GM18858 (cell line): ENCODE data around the gene PLEKHF1.
"Not testable (repeated sequence)": the region's sequence is repeated elsewhere in the genome, so short reads cannot be mapped to it uniquely, and the experiment has no call there.

ENCODE experiments used
- ATAC-seq: cut with Tn5 transposase; IDR thresholded peaks from one replicate; pipeline ENCODE4 v1.9.1; 2021; ENCODE audit not compliant: unreplicated experiment

Gene PLEKHF1

GRCh38 chr19:29665215-29665825 is at the start of gene PLEKHF1:
PLEKHF1 (plus strand) TSS chr19:29665461; CDS start chr19:29673840, 8,379 bp downstream.
- peak; percentile 79 for ATAC-seq

- no peak for ATAC-seq
Observed at GRCh38 chr19:29615891-29616425, 49.3 kb upstream of the PLEKHF1 start.

- no peak for ATAC-seq
Observed at GRCh38 chr19:29616541-29616940, 48.7 kb upstream of the PLEKHF1 start.

- ATAC-seq, result no peak
Observed at GRCh38 chr19:29617366-29618266, 47.6 kb upstream of the PLEKHF1 start.

- ATAC-seq, result no peak
Observed at GRCh38 chr19:29618434-29618833, 46.8 kb upstream of the PLEKHF1 start.

- ATAC-seq, result no peak
Observed at GRCh38 chr19:29618871-29619270, 46.4 kb upstream of the PLEKHF1 start.

- ATAC-seq, result no peak
Observed at GRCh38 chr19:29620931-29621351, 44.3 kb upstream of the PLEKHF1 start.

GRCh38 chr19:29622166-29623070 is 42.8 kb upstream of the PLEKHF1 start:
- no peak for ATAC-seq

- no peak for ATAC-seq
Observed at GRCh38 chr19:29623726-29624488, 41.4 kb upstream of the PLEKHF1 start.

GRCh38 chr19:29624489-29625185 is 40.6 kb upstream of the PLEKHF1 start:
- ATAC-seq, result no peak

GRCh38 chr19:29625186-29625651 is 40.0 kb upstream of the PLEKHF1 start:
- ATAC-seq, result no peak

GRCh38 chr19:29626386-29626785 is 38.9 kb upstream of the PLEKHF1 start:
- no peak for ATAC-seq

- ATAC-seq, result not testable (repeated sequence)
Observed at GRCh38 chr19:29626832-29627231, 38.4 kb upstream of the PLEKHF1 start.

- no peak for ATAC-seq
Observed at GRCh38 chr19:29628661-29629385, 36.4 kb upstream of the PLEKHF1 start.

GRCh38 chr19:29629836-29630534 is 35.3 kb upstream of the PLEKHF1 start:
- no peak for ATAC-seq

- no peak for ATAC-seq
Observed at GRCh38 chr19:29630655-29631054, 34.6 kb upstream of the PLEKHF1 start.

GRCh38 chr19:29631450-29631849 is 33.8 kb upstream of the PLEKHF1 start:
- no peak for ATAC-seq

- ATAC-seq, result no peak
Observed at GRCh38 chr19:29634002-29634401, 31.3 kb upstream of the PLEKHF1 start.
